Measurements from ENCODE around the gene FRG2.
"Not testable (repeated sequence)": the region's sequence is repeated elsewhere in the genome, so short reads cannot be mapped to it uniquely, and the experiment has no call there.

FRG2 gene

DNA sequence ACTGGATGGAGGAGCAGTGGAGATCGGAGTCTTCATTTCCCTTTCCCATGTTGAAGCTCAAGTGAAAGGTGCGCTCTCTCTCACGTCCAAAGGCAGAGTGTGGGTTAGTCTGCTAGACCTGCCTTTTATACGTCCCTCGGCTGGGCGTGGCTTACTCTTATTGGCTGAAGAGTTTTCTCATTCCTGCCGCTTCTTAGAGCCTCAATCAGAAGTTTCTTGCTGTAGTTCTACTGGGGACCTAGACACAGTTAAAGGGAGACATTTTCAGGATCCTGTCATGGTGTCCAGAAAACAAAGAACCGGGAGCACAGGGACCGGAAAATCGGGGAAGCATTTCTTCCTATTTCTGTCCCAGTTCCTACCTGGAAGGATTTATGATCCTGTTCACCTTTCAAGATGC is at the start of gene FRG2:
Gene FRG2, minus strand, starts transcription at position 101 of the 400 bp plus-strand sequence. Its CDS starts 52 bp downstream, at position 49.
- not testable (repeated sequence) for H4K20me1 ChIP-seq, H3K9ac ChIP-seq, H3K4me3 ChIP-seq, H3K27me3 ChIP-seq, H3K4me2 ChIP-seq, H3K36me3 ChIP-seq, H3K4me1 ChIP-seq, H3K27ac ChIP-seq, H3K9me3 ChIP-seq

DNA sequence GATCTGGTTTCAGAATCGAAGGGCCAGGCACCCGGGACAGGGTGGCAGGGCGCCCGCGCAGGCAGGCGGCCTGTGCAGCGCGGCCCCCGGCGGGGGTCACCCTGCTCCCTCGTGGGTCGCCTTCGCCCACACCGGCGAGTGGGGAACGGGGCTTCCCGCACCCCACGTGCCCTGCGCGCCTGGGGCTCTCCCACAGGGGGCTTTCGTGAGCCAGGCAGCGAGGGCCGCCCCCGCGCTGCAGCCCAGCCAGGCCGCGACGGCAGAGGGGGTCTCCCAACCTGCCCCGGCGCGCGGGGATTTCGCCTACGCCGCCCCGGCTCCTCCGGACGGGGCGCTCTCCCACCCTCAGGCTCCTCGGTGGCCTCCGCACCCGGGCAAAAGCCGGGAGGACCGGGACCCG is 41.3 kb upstream of the FRG2 start:
- not testable (repeated sequence) for H3K4me3 ChIP-seq, H3K36me3 ChIP-seq, H3K27me3 ChIP-seq, H3K4me2 ChIP-seq, H3K9ac ChIP-seq, H3K9me3 ChIP-seq, H3K27ac ChIP-seq, H3K4me1 ChIP-seq, H4K20me1 ChIP-seq

DNA sequence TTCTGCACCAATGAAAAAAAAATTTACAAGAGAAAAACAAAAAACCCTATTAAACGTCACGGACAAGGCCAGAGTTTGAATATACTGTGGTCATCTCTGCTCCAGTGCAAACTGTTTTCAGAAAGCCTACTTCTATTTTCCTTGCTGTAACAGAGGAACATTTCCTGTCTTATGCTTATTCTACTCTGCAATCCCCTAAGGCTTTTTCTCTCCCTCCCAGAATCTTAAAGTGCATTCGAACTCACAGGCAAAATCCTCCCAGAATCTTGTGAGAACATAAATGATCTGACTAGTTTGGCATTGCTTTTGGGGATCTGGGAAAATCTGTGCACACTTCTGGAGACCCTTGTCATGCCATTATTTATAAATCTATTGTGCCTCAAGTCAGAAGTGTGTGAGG is 37.7 kb upstream of the FRG2 start:
- H3K36me3 ChIP-seq, H3K9ac ChIP-seq, H3K4me1 ChIP-seq, H3K9me3 ChIP-seq, H3K27ac ChIP-seq, H3K4me2 ChIP-seq, H3K27me3 ChIP-seq, H3K4me3 ChIP-seq, H4K20me1 ChIP-seq: not testable (repeated sequence)

DNA sequence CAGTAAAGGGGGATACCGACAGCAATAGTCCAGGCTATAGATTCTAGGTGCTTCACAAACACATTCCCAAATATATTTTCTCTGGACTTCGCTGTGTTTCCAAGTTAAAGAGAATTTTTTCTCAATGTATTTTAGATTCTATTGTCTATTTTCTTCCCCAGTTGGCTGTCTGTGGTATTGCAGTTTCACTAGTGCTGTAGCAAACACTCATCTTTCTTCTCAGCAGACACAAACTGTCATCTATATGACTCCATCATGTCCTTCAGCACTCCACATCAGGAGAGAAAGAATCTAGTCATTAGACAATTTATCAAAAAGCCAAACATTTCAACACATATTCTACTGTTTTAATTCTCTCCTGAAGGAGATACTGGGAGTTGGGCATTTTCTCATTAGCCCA is 37.3 kb upstream of the FRG2 start, which contains the start of gene DBET:
Gene DBET, plus strand, starts transcription at position 161 of the 400 bp plus-strand sequence.
- H3K4me1 ChIP-seq, H3K36me3 ChIP-seq, H3K27ac ChIP-seq, H3K9me3 ChIP-seq, H3K4me2 ChIP-seq, H3K4me3 ChIP-seq, H4K20me1 ChIP-seq, H3K27me3 ChIP-seq, H3K9ac ChIP-seq: not testable (repeated sequence)

DNA sequence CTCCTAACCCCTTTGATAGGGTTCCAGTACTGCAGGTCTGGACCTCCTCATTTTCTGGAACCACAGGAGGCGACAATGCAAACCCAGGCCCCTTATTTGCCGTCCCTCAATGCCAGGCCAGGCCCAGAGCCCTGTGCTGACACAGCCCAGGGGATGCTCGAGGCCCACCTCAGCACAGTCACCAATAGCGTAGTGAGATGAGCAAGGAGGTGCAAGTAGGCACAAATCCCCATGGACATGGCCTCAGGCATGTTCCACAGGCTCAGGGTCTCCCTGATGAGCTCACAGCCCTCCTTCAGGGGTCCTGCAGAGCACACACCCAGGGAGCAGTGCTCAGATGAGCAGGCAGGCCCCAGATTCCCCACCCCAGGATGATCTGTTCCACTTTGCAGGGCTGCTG is 31.9 kb upstream of the FRG2 start:
- H3K27ac ChIP-seq, H4K20me1 ChIP-seq, H3K9ac ChIP-seq, H3K4me1 ChIP-seq, H3K27me3 ChIP-seq, H3K36me3 ChIP-seq, H3K4me2 ChIP-seq, H3K9me3 ChIP-seq, H3K4me3 ChIP-seq: not testable (repeated sequence)

DNA sequence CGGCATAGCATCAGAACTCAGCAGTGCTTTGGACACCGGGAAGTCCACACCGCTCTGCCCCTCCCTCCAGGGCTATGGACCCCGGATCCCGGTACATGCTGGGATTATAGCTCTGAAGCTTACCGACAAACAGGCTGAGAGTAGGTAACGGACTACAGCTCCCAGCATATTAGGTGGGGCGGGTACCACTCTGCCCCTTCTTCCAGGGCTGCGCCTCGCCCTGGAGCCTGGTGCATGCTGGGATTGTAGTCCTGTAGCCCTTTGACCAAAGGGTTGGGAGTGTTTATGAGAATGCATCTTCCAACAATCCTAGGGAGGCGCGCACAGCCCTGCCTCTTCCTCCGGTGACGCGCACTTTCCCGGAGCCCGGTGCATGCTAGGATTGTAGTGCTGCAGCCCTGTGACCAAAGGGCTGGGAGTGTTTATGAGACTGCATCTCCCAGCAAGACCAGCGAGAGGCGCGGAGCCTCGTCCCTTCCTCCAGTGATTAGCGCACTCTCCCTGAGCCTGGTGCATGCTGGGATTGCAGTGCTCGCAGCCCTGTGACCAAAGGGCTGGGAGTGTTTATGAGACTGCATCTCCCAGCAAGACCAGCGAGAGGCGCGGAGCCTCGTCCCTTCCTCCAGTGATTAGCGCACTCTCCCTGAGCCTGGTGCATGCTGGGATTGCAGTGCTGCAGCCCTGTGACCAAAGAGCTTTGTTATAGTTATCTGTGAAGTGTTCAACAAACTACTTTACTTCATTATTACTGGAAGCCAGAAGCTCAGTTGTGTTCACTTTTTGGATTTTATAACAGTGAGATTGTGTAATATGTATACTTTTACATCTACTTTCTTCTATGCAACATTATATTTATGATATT is 22.6 kb upstream of the FRG2 start:
- not testable (repeated sequence) for H3K27me3 ChIP-seq, H3K9me3 ChIP-seq, H4K20me1 ChIP-seq, H3K36me3 ChIP-seq, H3K4me2 ChIP-seq, H3K9ac ChIP-seq, H3K4me1 ChIP-seq, H3K4me3 ChIP-seq, H3K27ac ChIP-seq

DNA sequence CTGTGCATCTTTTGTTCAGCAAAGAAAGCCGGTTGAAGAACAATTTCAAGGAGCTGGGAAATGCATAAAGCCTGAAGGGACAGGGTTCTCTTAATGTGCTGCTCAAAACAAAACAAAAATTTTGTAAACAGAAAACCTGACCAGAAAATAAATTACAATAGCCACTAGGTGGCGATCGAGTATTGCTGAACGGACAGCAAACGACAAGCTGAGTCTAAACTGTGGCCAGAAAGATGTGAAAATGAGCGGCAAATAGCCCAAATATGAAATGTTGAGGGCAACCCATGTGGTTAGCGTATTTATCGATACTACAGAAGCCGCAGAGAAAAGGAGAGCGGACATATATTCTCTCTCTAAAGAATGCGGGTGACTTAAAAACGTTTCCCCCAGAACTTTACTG is 20.6 kb upstream of the FRG2 start:
- not testable (repeated sequence) for H3K27ac ChIP-seq, H3K4me3 ChIP-seq, H3K4me2 ChIP-seq, H3K27me3 ChIP-seq, H3K9me3 ChIP-seq, H3K4me1 ChIP-seq, H3K9ac ChIP-seq, H4K20me1 ChIP-seq, H3K36me3 ChIP-seq

DNA sequence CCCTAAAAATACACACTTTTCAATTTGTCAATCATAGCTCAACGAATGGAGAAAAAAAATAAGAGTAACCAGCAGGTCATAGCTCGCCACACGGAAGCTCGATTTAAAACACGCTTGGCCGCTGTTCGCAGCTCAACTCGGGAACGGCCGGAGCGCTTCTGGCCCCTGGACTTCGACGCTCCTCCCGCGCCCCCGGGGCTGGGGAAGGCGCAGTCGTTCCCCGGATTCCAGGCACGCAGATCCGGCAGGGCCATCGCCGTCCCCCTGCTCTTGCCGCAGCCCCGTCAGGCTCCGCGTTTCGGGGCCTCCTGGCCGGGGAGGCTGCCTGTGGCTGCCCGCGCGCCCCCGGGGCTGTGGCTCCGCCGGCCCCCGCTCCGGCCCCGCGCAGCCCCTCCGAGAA is 13.8 kb upstream of the FRG2 start:
- H3K4me3 ChIP-seq, H3K4me2 ChIP-seq, H3K36me3 ChIP-seq, H3K9ac ChIP-seq, H4K20me1 ChIP-seq, H3K9me3 ChIP-seq, H3K27me3 ChIP-seq, H3K27ac ChIP-seq, H3K4me1 ChIP-seq: not testable (repeated sequence)

DNA sequence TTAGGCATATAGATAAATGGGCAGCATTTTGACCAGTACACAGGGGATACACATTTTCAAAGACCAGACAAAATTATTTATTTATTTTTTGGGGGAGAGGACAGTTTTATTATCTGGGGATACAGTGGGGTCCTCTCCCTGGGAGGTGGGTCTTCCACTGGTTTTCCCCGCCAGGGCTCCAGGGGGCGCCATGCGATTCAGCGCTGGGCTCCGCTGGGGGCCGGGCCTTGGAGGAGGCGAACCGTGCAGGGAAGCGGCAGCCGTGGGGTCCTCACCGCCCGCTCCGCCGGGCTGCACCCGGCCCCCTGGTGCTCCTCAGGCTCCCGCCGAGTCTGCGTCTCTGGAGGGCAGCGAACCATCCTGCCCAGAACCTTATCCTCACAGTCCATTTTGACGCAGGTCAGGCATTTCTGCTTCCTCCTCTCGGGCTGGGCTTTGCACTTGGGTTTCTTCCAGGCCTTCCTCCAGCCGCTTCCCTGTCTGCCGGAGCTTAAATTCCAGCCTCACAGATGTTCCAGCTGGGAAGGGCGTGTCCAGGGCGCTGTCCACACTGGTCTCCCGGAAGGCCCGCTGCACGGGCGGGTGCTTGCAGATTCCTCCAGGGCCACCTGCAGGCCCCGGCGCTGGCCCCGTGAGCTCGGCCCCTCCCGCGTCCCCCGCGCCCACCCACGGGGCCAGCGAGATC is 10.8 kb upstream of the FRG2 start:
- not testable (repeated sequence) for H3K4me2 ChIP-seq, H3K27me3 ChIP-seq, H3K9ac ChIP-seq, H4K20me1 ChIP-seq, H3K27ac ChIP-seq, H3K4me1 ChIP-seq, H3K9me3 ChIP-seq, H3K36me3 ChIP-seq
- H3K4me3 ChIP-seq = peak overlapping the region; percentile 57; the same call in 1 of the 2 replicates

DNA sequence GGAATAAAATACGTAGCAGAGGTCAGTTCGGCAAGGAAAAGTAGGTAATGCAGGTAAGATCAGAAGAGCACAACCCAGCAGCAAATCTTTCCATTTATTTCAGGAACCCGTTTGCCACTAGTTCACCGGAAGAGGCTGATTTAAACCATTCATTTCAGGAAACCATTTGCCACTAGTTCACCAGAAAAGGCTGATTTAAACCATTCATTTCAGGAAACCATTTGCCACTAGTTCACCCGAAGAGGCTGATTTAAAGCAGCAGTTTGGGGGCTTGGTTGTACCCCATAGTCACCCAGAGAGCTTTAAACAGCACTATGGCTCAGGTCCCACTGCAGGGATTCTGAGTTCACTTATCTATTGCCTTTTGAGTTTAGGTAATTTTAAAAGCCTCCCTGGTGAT is 4.2 kb upstream of the FRG2 start:
- not testable (repeated sequence) for H3K9me3 ChIP-seq, H3K27ac ChIP-seq, H3K4me3 ChIP-seq, H4K20me1 ChIP-seq, H3K27me3 ChIP-seq, H3K4me1 ChIP-seq, H3K9ac ChIP-seq, H3K4me2 ChIP-seq, H3K36me3 ChIP-seq

DNA sequence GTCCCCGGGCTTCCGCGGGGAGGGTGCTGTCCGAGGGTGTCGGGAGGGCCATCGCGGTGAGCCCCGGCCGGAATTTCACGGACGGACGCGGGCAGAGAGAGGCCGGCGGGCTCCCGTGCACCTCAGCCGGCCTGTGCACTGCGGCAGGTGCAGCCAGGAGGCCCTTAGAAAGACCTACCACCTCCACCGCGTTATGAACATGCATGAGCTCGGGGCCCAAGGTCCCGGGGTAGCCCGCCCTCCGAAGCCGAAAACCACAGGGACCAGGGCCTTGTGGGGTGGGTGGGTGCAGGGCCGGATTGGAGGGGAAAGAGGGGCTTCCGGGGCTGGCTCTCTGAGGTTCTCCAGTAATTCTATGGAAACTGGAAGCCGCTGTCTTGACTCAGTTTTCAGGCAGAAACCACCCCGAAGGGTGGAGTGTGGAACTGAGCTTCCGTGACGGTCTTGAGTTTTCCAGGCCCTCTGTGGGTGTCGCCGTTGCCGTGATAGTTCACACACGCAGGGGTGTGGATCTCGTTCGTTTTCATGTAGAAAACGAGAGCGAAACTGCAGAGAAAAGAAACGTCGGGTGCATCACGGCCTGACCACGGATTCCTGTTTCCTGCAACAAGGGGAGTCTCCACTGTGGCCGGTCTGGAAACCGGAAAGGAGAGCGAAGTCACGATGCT is 4.3 kb downstream of the FRG2 start:
- peaks cover 43% of the 10 kb centered on the region for H3K9me3 ChIP-seq
- not testable (repeated sequence) for H3K4me1 ChIP-seq, H3K27ac ChIP-seq, H3K4me3 ChIP-seq, H3K4me2 ChIP-seq, H3K27me3 ChIP-seq, H3K36me3 ChIP-seq, H3K9ac ChIP-seq, H4K20me1 ChIP-seq

DNA sequence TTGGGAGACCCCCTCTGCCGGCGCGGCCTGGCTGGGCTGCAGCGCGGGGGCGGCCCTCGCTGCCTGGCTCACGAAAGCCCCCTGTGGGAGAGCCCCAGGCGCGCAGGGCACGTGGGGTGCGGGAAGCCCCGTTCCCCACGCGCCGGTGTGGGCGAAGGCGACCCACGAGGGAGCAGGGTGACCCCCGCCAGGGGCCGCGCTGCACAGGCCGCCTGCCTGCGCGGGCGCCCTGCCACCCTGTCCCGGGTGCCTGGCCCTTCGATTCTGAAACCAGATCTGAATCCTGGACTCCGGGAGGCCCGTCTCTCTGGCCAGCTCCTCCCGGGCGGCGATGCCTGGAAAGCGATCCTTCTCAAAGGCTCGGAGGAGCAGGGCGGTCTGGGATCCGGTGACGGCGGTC is 5.1 kb downstream of the FRG2 start:
- peaks cover 50% of the 10 kb centered on the region for H3K9me3 ChIP-seq
- not testable (repeated sequence) for H3K36me3 ChIP-seq, H3K9ac ChIP-seq, H4K20me1 ChIP-seq, H3K27ac ChIP-seq, H3K4me1 ChIP-seq, H3K4me3 ChIP-seq, H3K27me3 ChIP-seq, H3K4me2 ChIP-seq
